Measurements from ENCODE around the gene C5AR2. TPM values are rescaled to one million over a fixed set of nuclear protein-coding genes. Genes with fewer than 3 reads are reported as not detected.
A peak's percentile ranks its signal among the peaks of the same experiment; 100 is the strongest.
"Not testable (repeated sequence)": the region's sequence is repeated elsewhere in the genome, so short reads cannot be mapped to it uniquely, and the experiment has no call there.

The C5AR2 gene
- total RNA-seq = under 0.01 and 0.05 TPM in 2 replicates

- DNase-seq = no peak
These were observed at the start of gene C5AR2 for GRCh38 chr19:47331931-47332547. Gene C5AR2 (plus strand): TSS chr19:47332175. CDS start chr19:47340800, 8,625 bp downstream.

GRCh38 chr19:47283405-47284059, 48.4 kb upstream of the C5AR2 start:
- no peak for DNase-seq

GRCh38 chr19:47284324-47284899, 47.6 kb upstream of the C5AR2 start:
- peak; percentile 79 for DNase-seq

GRCh38 chr19:47296036-47296435, 35.9 kb upstream of the C5AR2 start:
- DNase-seq = peak; percentile 89

- not testable (repeated sequence) for DNase-seq
These were observed 31.1 kb upstream of the C5AR2 start for GRCh38 chr19:47300867-47301266.

GRCh38 chr19:47302249-47302648, 29.7 kb upstream of the C5AR2 start:
- no peak for DNase-seq

GRCh38 chr19:47303966-47304365, 28.0 kb upstream of the C5AR2 start:
- no peak for DNase-seq

- DNase-seq = peak; percentile 74
These were observed 26.6 kb upstream of the C5AR2 start for GRCh38 chr19:47305309-47305751.

- DNase-seq = no peak
These were observed 25.7 kb upstream of the C5AR2 start for GRCh38 chr19:47306303-47306702.

GRCh38 chr19:47309038-47309437, 22.9 kb upstream of the C5AR2 start:
- no peak for DNase-seq

- no peak for DNase-seq
These were observed 22.4 kb upstream of the C5AR2 start, which contains the start of gene C5AR1 for GRCh38 chr19:47309608-47310007. Gene C5AR1 (plus strand): TSS chr19:47309861. CDS start chr19:47309896, 35 bp downstream.

GRCh38 chr19:47310323-47310722, 21.7 kb upstream of the C5AR2 start:
- no peak for DNase-seq

GRCh38 chr19:47310819-47311218, 21.2 kb upstream of the C5AR2 start:
- DNase-seq = no peak

GRCh38 chr19:47312366-47313006, 19.5 kb upstream of the C5AR2 start:
- no peak for DNase-seq

- DNase-seq = no peak
These were observed 18.1 kb upstream of the C5AR2 start for GRCh38 chr19:47313754-47314295.

- peak; percentile 53 for DNase-seq
These were observed 16.7 kb upstream of the C5AR2 start for GRCh38 chr19:47315125-47315821.

- DNase-seq = no peak
These were observed 15.5 kb upstream of the C5AR2 start for GRCh38 chr19:47316513-47316912.

GRCh38 chr19:47319923-47320871, 11.8 kb upstream of the C5AR2 start:
- DNase-seq = no peak

- no peak for DNase-seq
These were observed 10.3 kb upstream of the C5AR2 start for GRCh38 chr19:47321630-47322029.

GRCh38 chr19:47322058-47322457, 9.9 kb upstream of the C5AR2 start:
- DNase-seq = no peak

- no peak for DNase-seq
These were observed 8.6 kb upstream of the C5AR2 start for GRCh38 chr19:47323409-47323808.
